HG02623 (cell line): ENCODE results near the gene GSTO1.
"Not testable (repeated sequence)": the region's sequence is repeated elsewhere in the genome, so short reads cannot be mapped to it uniquely, and the experiment has no call there.

ENCODE experiments used
- ATAC-seq: cut with Tn5 transposase; IDR thresholded peaks from one replicate; pipeline ENCODE4 v1.9.1; 2021; ENCODE audit warnings: moderate library complexity; ENCODE audit not compliant: unreplicated experiment

GSTO1 gene

GRCh38 chr10:104254493-104255310, at the start of gene GSTO1:
TSS of gene GSTO1 (plus strand) at chr10:104254892. CDS start at chr10:104254929, 37 bp downstream.
- ATAC-seq = peak; percentile 74

- ATAC-seq = no peak
Observed at GRCh38 chr10:104208730-104209129, 46.0 kb upstream of the GSTO1 start.

- ATAC-seq = no peak
Observed at GRCh38 chr10:104209575-104210198, 45.0 kb upstream of the GSTO1 start.

GRCh38 chr10:104216631-104217030, 38.1 kb upstream of the GSTO1 start:
- no peak for ATAC-seq

GRCh38 chr10:104218751-104219150, 35.9 kb upstream of the GSTO1 start:
- ATAC-seq = no peak

- ATAC-seq = no peak
Observed at GRCh38 chr10:104220522-104220921, 34.2 kb upstream of the GSTO1 start.

- ATAC-seq = no peak
Observed at GRCh38 chr10:104223304-104223703, 31.4 kb upstream of the GSTO1 start.

GRCh38 chr10:104230490-104230889, 24.2 kb upstream of the GSTO1 start:
- ATAC-seq = no peak

GRCh38 chr10:104231784-104232612, 22.7 kb upstream of the GSTO1 start, which contains the start of gene CFAP43:
TSS of gene CFAP43 (minus strand) at chr10:104232364. CDS start at chr10:104232246, 118 bp downstream.
- ATAC-seq = peak; percentile 100

GRCh38 chr10:104232613-104233102, 22.0 kb upstream of the GSTO1 start:
- no peak for ATAC-seq

- ATAC-seq = no peak
Observed at GRCh38 chr10:104233817-104234216, 20.9 kb upstream of the GSTO1 start.

- ATAC-seq = no peak
Observed at GRCh38 chr10:104234934-104235333, 19.8 kb upstream of the GSTO1 start.

GRCh38 chr10:104235801-104236200, 18.9 kb upstream of the GSTO1 start:
- ATAC-seq = no peak

- ATAC-seq = no peak
Observed at GRCh38 chr10:104240078-104240477, 14.6 kb upstream of the GSTO1 start.

- no peak for ATAC-seq
Observed at GRCh38 chr10:104242545-104242944, 12.1 kb upstream of the GSTO1 start.

- not testable (repeated sequence) for ATAC-seq
Observed at GRCh38 chr10:104243009-104243408, 11.7 kb upstream of the GSTO1 start.

- ATAC-seq = no peak
Observed at GRCh38 chr10:104243512-104243911, 11.2 kb upstream of the GSTO1 start.

- no peak for ATAC-seq
Observed at GRCh38 chr10:104245066-104245632, 9.5 kb upstream of the GSTO1 start.

GRCh38 chr10:104246976-104247375, 7.7 kb upstream of the GSTO1 start:
- ATAC-seq = no peak

- ATAC-seq = no peak
Observed at GRCh38 chr10:104247513-104248146, 7.1 kb upstream of the GSTO1 start.
